ENCODE measurements around the gene NSG1.

NSG1 gene, protein sequence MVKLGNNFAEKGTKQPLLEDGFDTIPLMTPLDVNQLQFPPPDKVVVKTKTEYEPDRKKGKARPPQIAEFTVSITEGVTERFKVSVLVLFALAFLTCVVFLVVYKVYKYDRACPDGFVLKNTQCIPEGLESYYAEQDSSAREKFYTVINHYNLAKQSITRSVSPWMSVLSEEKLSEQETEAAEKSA

DNA sequence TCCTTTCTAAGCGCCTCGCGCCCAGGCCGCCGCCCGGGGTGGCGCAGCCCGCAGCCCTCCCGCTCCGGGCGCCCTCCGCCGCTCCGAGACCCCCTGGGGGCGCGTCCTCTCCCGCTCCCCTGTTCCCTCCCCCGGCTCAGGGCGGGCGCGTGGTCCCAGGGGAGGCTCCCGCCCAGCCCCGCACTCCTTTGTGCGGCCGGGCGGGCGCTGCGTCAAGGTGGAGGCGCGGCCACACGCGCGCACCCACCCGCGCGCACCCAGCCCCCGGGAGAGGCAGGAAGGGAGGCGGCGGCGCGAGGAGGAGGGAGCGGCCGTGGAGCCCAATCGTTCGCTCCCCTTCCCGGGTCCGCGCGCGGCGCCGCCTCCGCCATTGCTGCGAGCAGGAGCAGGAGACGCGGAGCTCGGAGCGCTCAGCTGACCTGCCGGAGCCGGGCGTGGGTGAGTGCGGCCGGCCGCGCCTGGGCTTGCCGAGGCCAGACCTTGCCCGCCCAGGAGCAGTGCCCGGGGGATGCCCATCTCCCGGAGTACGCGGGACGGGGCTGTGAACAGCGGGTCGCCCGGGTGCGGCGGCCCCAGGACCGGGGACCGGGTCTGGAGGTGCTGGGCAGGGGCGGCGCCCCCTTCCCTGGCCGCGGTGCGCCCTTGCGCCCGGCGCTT, at the start of gene NSG1:
NSG1 (plus strand) TSS at position 367 of the 657 bp plus-strand sequence. CDS start 528 bp downstream, outside the sequence.
- peak; percentile 18 for DNase-seq

DNA sequence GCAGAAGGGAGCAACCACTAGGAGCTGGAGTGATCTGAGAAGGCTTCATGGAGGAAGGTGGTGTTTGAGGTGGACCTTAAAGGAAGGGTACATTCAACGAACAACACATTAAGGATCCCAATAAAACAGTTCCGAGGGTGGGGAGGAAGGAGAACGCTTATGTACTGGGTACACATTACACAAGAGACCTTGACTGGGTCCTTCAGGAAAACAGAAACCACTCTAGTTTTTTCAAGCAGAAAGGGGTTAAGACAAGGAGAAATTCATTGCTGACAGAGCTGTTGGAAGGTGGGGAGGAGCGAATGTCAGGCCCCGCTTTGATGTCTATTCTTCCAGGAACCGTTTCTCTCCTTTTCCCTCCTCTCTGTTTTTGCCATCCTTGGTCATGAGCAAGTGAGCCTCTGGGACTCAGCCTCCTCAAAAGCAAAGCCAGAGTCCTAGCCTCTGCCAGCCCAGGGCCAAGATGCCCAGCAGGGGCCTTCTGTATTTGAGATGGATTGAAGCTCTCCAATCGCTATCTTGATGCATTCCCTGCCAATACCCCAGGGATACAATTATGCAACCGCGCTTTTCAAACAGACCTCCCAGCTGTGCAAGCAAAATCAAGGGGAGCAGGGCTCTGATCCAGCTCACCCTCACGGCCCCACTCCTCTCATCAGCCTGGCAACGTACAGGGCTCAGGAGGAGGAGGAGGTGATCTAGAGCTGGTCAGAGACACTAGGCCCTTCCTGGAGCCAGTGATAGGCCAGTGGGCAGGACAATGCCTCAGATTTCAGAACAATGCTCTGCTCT, 48.5 kb upstream of the NSG1 start:
- no peak for DNase-seq

DNA sequence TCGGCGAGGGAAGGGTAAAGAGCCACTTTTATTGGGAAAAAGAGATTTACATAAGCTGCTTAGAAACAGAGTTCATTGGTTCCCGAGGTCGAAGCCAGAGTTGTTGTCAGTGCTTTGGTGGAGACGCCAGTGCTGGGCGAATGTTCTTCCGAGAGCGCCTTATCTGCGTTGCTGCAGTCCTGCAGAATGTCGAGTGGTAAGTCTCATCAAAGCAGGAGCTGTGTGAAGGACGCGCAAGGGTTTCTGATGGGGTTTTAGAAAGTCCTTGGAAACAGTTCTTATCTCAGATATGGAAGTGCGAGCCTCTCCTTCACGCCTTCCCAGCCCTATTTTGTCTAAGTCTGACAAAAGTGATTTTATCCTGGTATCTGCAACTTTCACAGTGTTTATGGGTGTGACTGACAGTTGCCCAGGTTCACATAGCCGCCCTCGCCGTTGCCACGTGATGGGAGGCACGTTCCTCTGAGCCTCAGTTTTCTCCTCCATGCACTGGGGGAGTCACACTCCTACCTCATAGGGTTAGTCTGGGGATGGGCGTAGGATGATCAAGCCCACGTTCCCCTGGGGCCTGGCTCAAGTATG, 47.3 kb upstream of the NSG1 start:
- no peak for DNase-seq

DNA sequence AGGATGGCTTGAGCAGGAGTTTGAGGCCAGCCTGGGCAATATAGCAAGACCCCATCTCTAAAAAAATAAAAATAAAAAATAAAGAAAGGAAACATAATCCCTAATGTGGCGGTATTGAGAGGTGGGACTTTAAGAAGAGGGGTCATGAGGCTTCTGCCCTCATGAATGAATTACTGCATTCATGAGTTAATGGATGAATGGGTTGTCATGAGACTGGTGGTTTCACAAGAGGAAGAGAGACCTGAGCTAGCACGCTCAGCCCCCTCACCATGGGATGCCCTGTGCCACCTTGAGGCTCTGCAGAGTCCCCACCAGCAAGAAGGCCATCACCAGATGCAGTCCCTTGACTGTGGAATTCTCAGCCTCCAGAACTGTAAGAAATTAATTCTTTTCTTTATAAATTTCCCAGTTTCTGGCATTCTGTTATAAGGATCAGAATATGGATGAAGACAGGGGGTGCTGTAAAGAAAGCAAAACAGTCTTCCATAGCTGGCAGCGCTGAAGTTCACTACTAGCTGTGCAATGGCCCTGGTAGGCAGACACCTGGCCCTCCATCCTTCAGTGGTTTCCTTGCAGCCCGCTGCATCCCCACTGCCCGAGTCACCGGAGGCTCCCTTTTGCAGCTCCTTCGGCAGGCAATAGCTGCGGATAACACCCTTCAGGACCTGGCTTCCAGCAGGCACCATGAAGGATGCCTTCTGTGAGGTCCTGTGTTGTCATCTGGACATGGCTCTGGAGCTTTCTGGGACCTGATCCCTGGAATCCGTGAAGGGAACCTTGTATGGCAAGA, 44.8 kb upstream of the NSG1 start:
- DNase-seq: no peak

DNA sequence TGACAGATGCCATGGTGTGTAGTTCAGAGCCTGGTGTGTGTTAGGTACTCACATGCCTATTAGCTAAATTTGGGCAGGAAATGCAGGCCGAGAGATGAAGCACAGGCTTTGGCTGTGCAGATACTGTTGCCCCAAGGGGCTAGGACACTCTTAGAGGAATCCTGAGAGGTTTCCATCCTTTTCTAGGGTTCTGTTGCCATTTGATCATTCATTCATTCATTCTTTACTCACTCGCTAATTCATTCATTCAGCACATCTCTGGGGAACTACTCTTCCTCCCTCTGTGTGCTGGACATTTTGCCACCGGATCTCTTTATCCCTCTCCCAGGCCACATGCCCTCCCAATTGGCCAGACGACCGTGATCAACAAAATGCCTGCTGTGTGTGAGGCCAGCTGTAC, 43.9 kb upstream of the NSG1 start:
- DNase-seq: no peak

GRCh38 chr4:4344915-4345527, 41.9 kb upstream of the NSG1 start:
- DNase-seq: no peak

- no peak for DNase-seq
Observed at GRCh38 chr4:4347585-4347984, 39.3 kb upstream of the NSG1 start.

GRCh38 chr4:4348585-4348984, 38.3 kb upstream of the NSG1 start:
- peak; percentile 9 for DNase-seq

DNA sequence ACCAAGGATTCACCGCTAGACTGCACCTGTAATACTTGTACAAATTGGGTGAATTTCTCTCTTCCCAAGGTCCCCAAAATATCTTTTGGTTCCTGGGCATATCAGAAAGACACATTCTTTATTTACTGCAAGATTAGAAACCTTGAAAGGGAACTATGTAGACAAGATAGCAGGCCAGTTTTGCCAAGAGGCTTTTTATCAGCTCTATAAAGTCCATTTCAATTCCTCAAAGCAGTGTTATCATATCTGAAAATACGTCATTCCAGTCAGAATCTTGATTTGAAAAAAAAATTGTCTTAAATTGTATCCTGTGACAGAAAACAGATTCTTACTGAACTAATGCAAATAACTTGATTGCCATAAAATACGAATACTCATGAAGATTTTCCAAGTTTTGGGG, 37.0 kb upstream of the NSG1 start:
- no peak for DNase-seq

- no peak for DNase-seq
Observed at GRCh38 chr4:4350909-4351308, 36.0 kb upstream of the NSG1 start.

- DNase-seq: no peak
Observed at GRCh38 chr4:4355302-4355701, 31.6 kb upstream of the NSG1 start.

GRCh38 chr4:4356106-4357041, 30.5 kb upstream of the NSG1 start:
- no peak for DNase-seq

DNA sequence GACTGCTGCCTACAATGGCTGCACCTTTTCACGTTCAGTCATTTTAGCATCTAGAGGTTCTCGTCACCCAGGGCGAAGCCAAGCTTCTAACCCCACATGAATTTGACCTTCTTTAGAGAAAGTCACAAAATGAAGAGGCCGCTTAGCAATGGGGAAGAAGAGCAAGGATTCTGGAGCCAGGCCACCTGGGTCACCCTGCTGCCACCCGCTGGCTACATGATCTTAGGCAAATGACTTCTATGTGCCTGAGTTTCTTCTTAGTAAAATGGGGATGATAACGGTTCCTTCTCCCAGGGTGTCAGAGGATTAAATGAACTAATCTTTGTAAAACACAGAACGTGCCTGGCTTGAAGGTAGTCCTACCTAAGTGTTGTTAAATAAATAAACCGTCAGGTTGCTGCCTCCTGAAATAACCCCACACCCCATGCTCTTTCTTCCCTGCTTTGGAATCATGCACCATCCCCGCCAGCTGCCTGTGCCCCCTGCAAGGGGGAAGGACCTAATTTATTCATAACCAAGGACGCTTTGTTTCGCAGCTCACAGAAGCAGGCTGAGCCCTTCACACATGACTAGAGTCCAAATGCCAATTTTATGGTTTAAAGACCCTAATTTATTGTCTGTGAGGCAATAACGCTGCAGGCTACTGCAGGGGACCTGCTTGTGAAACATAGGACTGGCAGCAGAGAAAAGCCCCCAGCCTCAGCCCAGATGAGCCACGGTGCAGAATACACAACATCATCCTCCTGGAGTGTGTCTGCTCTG, 28.6 kb upstream of the NSG1 start:
- no peak for DNase-seq

- no peak for DNase-seq
Observed at GRCh38 chr4:4361883-4362282, 25.0 kb upstream of the NSG1 start.

- no peak for DNase-seq
Observed at GRCh38 chr4:4362991-4363697, 23.8 kb upstream of the NSG1 start.

DNA sequence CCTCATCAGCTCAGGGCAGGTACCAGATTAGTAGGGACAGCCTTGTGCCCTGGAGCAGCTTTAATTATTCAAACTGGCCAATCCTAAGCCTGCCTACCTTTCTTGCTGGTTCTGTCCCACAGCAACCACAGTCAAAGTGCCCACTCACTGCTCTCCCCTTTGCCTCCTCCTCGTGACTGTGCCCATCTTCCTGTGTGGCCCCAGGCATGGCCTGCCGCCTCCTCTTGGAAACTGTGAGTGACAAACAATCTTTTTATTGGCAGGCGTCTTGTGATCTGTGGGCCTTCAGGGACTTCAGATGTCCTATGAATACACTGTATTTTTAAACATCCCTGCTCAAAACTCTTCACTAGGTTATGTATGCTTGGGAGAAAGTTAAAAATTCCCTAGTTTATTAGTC, 22.8 kb upstream of the NSG1 start:
- DNase-seq: no peak

DNA sequence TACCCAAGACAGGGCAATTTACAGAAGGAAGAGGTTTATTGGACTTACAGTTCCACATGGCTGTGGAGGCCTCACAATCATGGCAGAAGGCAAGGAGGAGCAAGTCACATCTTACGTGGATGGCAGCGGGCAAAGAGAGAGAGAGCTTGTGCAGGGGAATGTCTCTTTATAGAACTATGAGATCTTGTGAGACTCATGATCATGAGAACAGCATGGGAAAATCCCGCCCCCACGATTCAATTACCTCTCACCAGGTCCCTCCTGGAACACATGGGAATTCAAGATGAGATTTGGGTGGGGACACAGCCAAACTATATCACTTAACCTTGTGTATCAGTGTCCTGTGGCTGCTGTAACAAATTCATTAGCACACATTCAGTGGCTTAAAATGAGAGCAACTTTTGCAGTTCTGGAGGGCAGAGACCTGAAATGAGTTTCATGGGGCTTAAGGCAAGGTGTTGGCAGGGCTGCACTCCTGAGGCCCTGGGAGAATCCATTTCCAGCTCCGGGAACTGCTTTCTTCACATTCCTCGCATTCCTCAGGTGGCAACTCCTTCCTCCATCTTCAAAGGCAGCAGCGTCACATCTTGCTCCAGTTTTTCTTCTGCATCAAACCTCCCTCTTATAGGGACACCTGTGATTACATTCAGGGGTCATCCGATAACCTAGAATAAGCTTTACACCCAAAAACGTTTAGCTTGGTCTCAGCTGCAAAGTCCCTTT, 22.3 kb upstream of the NSG1 start:
- no peak for DNase-seq

GRCh38 chr4:4368809-4369580, 17.9 kb upstream of the NSG1 start:
- no peak for DNase-seq
